ENCODE measurements around the gene CHRDL1. TPM values are rescaled to one million over a fixed set of nuclear protein-coding genes. Genes with fewer than 3 reads are reported as not detected.
A peak's percentile ranks its signal among the peaks of the same experiment; 100 is the strongest.
"Not testable (repeated sequence)": the region's sequence is repeated elsewhere in the genome, so short reads cannot be mapped to it uniquely, and the experiment has no call there.

Gene CHRDL1
- total RNA-seq, 4 donors from 2014 or later = 23.6 to 140 (median 62.7) TPM

- Histone ChIP-seq H3K27ac (no peak overlapping the region), H3K4me1 (no peaks in the 10 kb centered on the region), H3K9me3 (no peaks in the 10 kb centered on the region), H3K27me3 (no peaks in the 10 kb centered on the region), H3K4me3 (replicated peaks in 1 of 3) (no peak overlapping the region), H3K36me3 (no peaks in the 10 kb centered on the region)
- WGBS, 2 donors = 81 to 88% methylated on average over 3 of the region's 3 CpGs
- TF ChIP-seq CTCF (IDR thresholded peaks at IDR 0.05) = no peak
- TF ChIP-seq POLR2A (IDR thresholded peaks at IDR 0.05) = no peak
- intact Hi-C loops (cut with DNase I) = no loop called here
- no peak for DNase-seq
These were observed 124.4 kb downstream of the CHRDL1 start for GRCh38 chrX:110671068-110671803.

GRCh38 chrX:110669572-110669971 is 126.0 kb downstream of the CHRDL1 start:
- 73 to 86% methylated on average over 1 of the region's 1 CpG for WGBS, 2 donors
- Histone ChIP-seq H3K36me3 (no peaks in the 10 kb centered on the region), H3K27ac (no peak overlapping the region), H3K4me1 (no peaks in the 10 kb centered on the region), H3K9me3 (no peaks in the 10 kb centered on the region), H3K27me3 (no peaks in the 10 kb centered on the region), H3K4me3 (replicated peaks in 1 of 3) (no peak overlapping the region)
- no peak for DNase-seq
- TF ChIP-seq CTCF (IDR thresholded peaks at IDR 0.05) (no peak), POLR2A (IDR thresholded peaks at IDR 0.05) (no peak)
- intact Hi-C loops (cut with DNase I) = no loop called here

- Histone ChIP-seq H3K36me3 (no peaks in the 10 kb centered on the region), H3K9me3 (no peaks in the 10 kb centered on the region), H3K4me3 (replicated peaks in 1 of 3) (no peak overlapping the region), H3K27ac (no peak overlapping the region), H3K27me3 (no peaks in the 10 kb centered on the region), H3K4me1 (no peaks in the 10 kb centered on the region)
- TF ChIP-seq CTCF (IDR thresholded peaks at IDR 0.05) = no peak
- intact Hi-C loops (cut with DNase I) = no loop called here
- 24 to 35% methylated on average over 6 of the region's 6 CpGs for WGBS, 2 donors
- no peak for DNase-seq
These were observed 127.9 kb downstream of the CHRDL1 start for GRCh38 chrX:110667706-110668105.

GRCh38 chrX:110665223-110666002 is 130.2 kb downstream of the CHRDL1 start:
- intact Hi-C loops (cut with DNase I) = no loop called here
- H3K27me3 ChIP-seq = no peaks in the 10 kb centered on the region
- H3K36me3 ChIP-seq = no peaks in the 10 kb centered on the region
- no peak overlapping the region for H3K27ac ChIP-seq
- DNase-seq = peak; percentile 29 to 30
- no peak overlapping the region for H3K4me3 ChIP-seq (replicated peaks in 1 of 3)
- 29 to 45% methylated on average over 2 to 3 of the region's 3 CpGs for WGBS, 2 donors
- no peaks in the 10 kb centered on the region for H3K4me1 ChIP-seq
- H3K9me3 ChIP-seq = no peaks in the 10 kb centered on the region
- TF ChIP-seq CTCF (IDR thresholded peaks at IDR 0.05) (peak in 2 of 6 experiments; percentile 20 to 44), POLR2A (IDR thresholded peaks at IDR 0.05) (no peak)

GRCh38 chrX:110657073-110657472 is 138.5 kb downstream of the CHRDL1 start:
- Histone ChIP-seq H3K4me3 (replicated peaks in 1 of 3) (no peak overlapping the region), H3K4me1 (no peaks in the 10 kb centered on the region), H3K9me3 (no peaks in the 10 kb centered on the region), H3K27ac (no peak overlapping the region), H3K36me3 (no peaks in the 10 kb centered on the region), H3K27me3 (no peaks in the 10 kb centered on the region)
- TF ChIP-seq POLR2A (IDR thresholded peaks at IDR 0.05) = no peak
- TF ChIP-seq CTCF (IDR thresholded peaks at IDR 0.05) = no peak
- no peak for DNase-seq
- 40% methylated on average over 3 of the region's 6 CpGs; no CpG with 5 or more reads in 1 of the 2 donors for WGBS, 2 donors
- intact Hi-C loops (cut with DNase I) = no loop called here

GRCh38 chrX:110654280-110654679 is 141.3 kb downstream of the CHRDL1 start:
- H3K36me3 ChIP-seq; H3K9me3 ChIP-seq; H3K4me3 ChIP-seq (replicated peaks in 1 of 3); H3K4me1 ChIP-seq; H3K27me3 ChIP-seq; H3K27ac ChIP-seq; intact Hi-C loops (cut with DNase I); DNase-seq: not testable (repeated sequence)

Data from thyroid gland (tissue), 4 donors.